Kidney (tissue), 14 donors: ENCODE results near the gene HSH2D. TPM values are rescaled to one million over a fixed set of nuclear protein-coding genes. Genes with fewer than 3 reads are reported as not detected.

ENCODE experiments used
- DNase-seq, 5 donors: peaks; one replicate each; pipeline ENCODE4 v3.0.0-alpha.2; 2013 to 2020
- FAIRE-seq: peaks from 2 replicates; lab custom pipeline; 2012; peaks lifted over from hg19 to GRCh38; lab: Jason Lieb, UNC
- H3K27ac ChIP-seq, 2 donors: one replicate each; pipeline ENCODE4 v1.7.0; 2013; ENCODE audit warnings: low read depth in 2 of 2, low read length in 2 of 2, inconsistent platforms in 1 of 2
- H3K27me3 ChIP-seq: one replicate; pipeline ENCODE4 v1.7.1; 2013; ENCODE audit warnings: low read length, inconsistent platforms; ENCODE audit not compliant: control insufficient read depth, insufficient read depth
- H3K36me3 ChIP-seq, 3 donors: one replicate each; pipeline versions ENCODE4 v1.7.0 to v1.7.1; 2013; ENCODE audit warnings: low read length in 3 of 3, control low read depth in 1 of 3, inconsistent platforms in 1 of 3; ENCODE audit not compliant: insufficient read depth in 3 of 3, control insufficient read depth in 2 of 3
- H3K4me1 ChIP-seq, 3 donors: one replicate each; pipeline versions ENCODE4 v1.7.0 to v1.7.1; 2013; ENCODE audit warnings: low read length in 3 of 3, inconsistent platforms in 1 of 3, low read depth in 1 of 3; ENCODE audit not compliant: control insufficient read depth in 2 of 3, insufficient read depth in 2 of 3
- H3K4me3 ChIP-seq, 3 donors: one replicate each; pipeline versions ENCODE4 v1.7.0 to v1.8.1; 2013; ENCODE audit warnings: low read length in 3 of 3, control low read depth in 1 of 3, inconsistent platforms in 1 of 3
- H3K9ac ChIP-seq, 3 donors: one replicate each; pipeline versions ENCODE4 v1.7.0 to v1.7.1; 2013; ENCODE audit warnings: low read length in 3 of 3, control low read depth in 1 of 3, inconsistent platforms in 1 of 3
- H3K9me3 ChIP-seq, 3 donors: one replicate each; pipeline versions ENCODE4 v1.7.0 to v1.7.1; 2013; ENCODE audit warnings: low read length in 3 of 3, control low read depth in 1 of 3, inconsistent platforms in 1 of 3; ENCODE audit not compliant: control insufficient read depth in 2 of 3, insufficient read depth in 1 of 3
- CTCF ChIP-seq: IDR thresholded peaks from 3 replicates; pipeline ENCODE4 v1.5.1; 2012; ENCODE audit warnings: mild to moderate bottlenecking, moderate library complexity, borderline replicate concordance; ENCODE audit not compliant: insufficient read depth; ENCODE audit errors: extremely low read depth
- intact Hi-C: fragments of 100-400 bp; cut with DNase I; formaldehyde crosslinking; loops from one replicate; pipeline ENCODE4 v1.11.1; 2022
- polyA plus RNA-seq: library from polyadenylated mRNA; stranded (reverse); fragments of 350-450 nt; fragmentation: Illumina TruSeq; extraction: RNeasy Lipid Tissue Mini Kit (QIAGEN cat#74804); gene quantifications from one replicate; pipeline ENCODE4 v1.2.3, GENCODE V29; 2014; ENCODE audit warnings: low read depth, low replicate concordance; ENCODE audit not compliant: insufficient read depth
- total RNA-seq: library from RNA; stranded (reverse); fragmentation: NEBNext Ultra II Directional; extraction: Animal tissue kit (Norgen Biotek cat#: 25700); gene quantifications from one replicate; pipeline ENCODE4 v1.2.1, GENCODE V29; 2021
- donor health status: control.
- donor health status: control.
- donor health status: control.
- donor health status: control.
- donor health status: control.
- donor health status: DM: yes; HTN: yes; CAD: no.
- donor health status: Normal renal cell carcinoma (clear cell type).

HSH2D gene
- total and polyA plus RNA-seq, 2 donors from 2014 or later, result 0.41 to 7.7 TPM

DNA sequence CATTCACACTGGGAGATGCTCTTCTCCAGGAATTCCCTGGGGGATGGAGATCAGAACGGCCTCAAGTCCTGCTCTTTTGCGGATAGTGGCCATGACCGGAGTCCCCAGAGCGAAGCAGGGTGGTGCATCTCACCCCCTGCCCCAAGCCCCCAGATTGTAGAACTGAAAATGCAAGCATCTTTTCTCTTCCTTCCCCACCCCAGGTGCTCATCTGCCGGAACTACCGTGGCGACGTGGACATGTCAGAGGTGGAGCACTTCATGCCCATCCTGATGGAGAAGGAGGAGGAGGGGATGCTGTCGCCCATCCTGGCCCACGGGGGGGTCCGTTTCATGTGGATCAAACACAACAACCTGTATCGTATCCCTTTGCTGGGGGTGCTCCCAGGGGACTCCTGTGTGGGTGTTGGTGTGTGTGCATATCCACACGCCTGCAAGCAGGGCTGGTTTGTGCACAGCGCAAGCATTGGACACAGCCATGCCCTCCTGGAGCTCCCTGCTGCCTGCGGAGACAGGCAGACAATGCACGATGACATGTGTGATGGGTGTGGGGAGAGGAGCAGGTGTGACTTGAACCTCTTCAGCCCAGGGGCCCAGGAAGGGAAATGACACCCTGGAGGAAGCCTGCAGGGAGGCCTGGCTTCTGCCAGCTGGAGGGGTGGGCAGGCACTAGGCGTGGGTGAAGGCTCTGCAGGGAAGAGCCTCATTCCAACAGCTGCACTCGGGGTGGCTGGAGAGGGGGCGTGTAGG lies 59.9 kb downstream of the HSH2D start:
- no peak overlapping the region for H3K9ac ChIP-seq
- H3K36me3 ChIP-seq, result peaks cover 0 to 41% (median 12%) of the 10 kb centered on the region in 3 donors
- H3K27me3 ChIP-seq, result no peaks in the 10 kb centered on the region
- no peak for FAIRE-seq
- H3K4me1 ChIP-seq, result peaks cover 0 to 29% (median 15%) of the 10 kb centered on the region in 3 donors
- no peaks in the 10 kb centered on the region for H3K9me3 ChIP-seq
- H3K4me3 ChIP-seq, result no peak overlapping the region
- H3K27ac ChIP-seq, result no peak overlapping the region
- no peak for TF ChIP-seq CTCF
- intact Hi-C loops, result no loop called here
- no peak for DNase-seq

DNA sequence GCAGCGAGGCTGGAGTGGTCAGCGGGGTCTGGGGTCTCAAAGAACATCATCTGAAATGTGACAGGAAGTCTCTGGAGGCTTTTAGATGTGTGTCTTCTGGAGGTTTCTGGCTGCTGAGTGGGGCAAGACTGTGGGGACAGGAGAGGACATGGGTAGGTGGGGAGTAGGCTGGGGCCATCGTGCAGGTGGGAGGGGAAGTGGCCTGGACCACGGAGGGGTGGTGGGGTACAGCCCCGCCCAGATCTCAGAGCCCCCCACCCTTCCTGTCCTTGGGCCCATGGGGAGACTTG lies 60.5 kb downstream of the HSH2D start:
- H3K4me1 ChIP-seq, result peaks cover 0 to 24% (median 9%) of the 10 kb centered on the region in 3 donors
- H3K27me3 ChIP-seq, result no peaks in the 10 kb centered on the region
- H3K4me3 ChIP-seq, result no peak overlapping the region
- TF ChIP-seq CTCF, result no peak
- DNase-seq (no peak), FAIRE-seq (no peak)
- H3K9me3 ChIP-seq, result no peaks in the 10 kb centered on the region
- H3K27ac ChIP-seq, result no peak overlapping the region
- intact Hi-C loops, result no loop called here
- H3K36me3 ChIP-seq, result peaks cover 0 to 47% (median 14%) of the 10 kb centered on the region in 3 donors
- H3K9ac ChIP-seq, result no peak overlapping the region

GRCh38 chr19:16205205-16206045 lies 61.9 kb downstream of the HSH2D start:
- Histone ChIP-seq H3K36me3 (peaks cover 0 to 59% (median 18%) of the 10 kb centered on the region in 3 donors), H3K27me3 (no peaks in the 10 kb centered on the region), H3K27ac (no peak overlapping the region), H3K4me1 (peaks cover 0 to 13% (median 5%) of the 10 kb centered on the region in 3 donors), H3K4me3 (no peak overlapping the region), H3K9ac (no peak overlapping the region), H3K9me3 (no peaks in the 10 kb centered on the region)
- TF ChIP-seq CTCF, result no peak
- DNase-seq (no peak), FAIRE-seq (no peak)
- intact Hi-C loops, result no loop called here
